ENCODE measurements around the gene COL8A2. TPM values are rescaled to one million over a fixed set of nuclear protein-coding genes. Genes with fewer than 3 reads are reported as not detected.
A peak's percentile ranks its signal among the peaks of the same experiment; 100 is the strongest.
"Not testable (repeated sequence)": the region's sequence is repeated elsewhere in the genome, so short reads cannot be mapped to it uniquely, and the experiment has no call there.

COL8A2 gene
- total and polyA plus RNA-seq, 4 donors: 17.4 to 48.5 (median 28.0) TPM

- WGBS, 2 donors: 76 to 78% methylated on average over 10 of the region's 10 CpGs
- no peaks in the 10 kb centered on the region for H3K27me3 ChIP-seq (ENCODE audit: control insufficient read depth in 1 of 2, insufficient read depth in 2 of 2, low read length in 1 of 2)
- no peak overlapping the region for H3K4me3 ChIP-seq (ENCODE audit: low read length in 2 of 2)
- no peak for ATAC-seq (ENCODE audit: low FRiP score)
- intact Hi-C loops (cut with DNase I): loop anchor here in 1 of 2 donors (10.0 kb wide), 1 partner anchor 225 kb away; the partner anchor contains the start of gene STK40
- no peaks in the 10 kb centered on the region for H3K36me3 ChIP-seq (ENCODE audit: control insufficient read depth in 1 of 2, insufficient read depth in 2 of 2, low read length in 1 of 2)
- H3K4me1 ChIP-seq (ENCODE audit: control insufficient read depth in 1 of 2, insufficient read depth in 2 of 2, low read length in 2 of 2): peaks cover 0 to 5% of the 10 kb centered on the region in 2 donors
- DNase-seq: peak in 1 of 2 donors; percentile 36
- H3K27ac ChIP-seq (ENCODE audit: low read depth in 1 of 2, low read length in 2 of 2): peak overlapping the region; percentile 17 to 84
- H3K9me3 ChIP-seq (ENCODE audit: control insufficient read depth, low read length): no peaks in the 10 kb centered on the region
These were observed 34.8 kb upstream of the COL8A2 start for GRCh38 chr1:36159614-36160387.

GRCh38 chr1:36158827-36159252, 33.8 kb upstream of the COL8A2 start:
- H3K4me3 ChIP-seq (ENCODE audit: low read length in 2 of 2); H3K36me3 ChIP-seq (ENCODE audit: control insufficient read depth in 1 of 2, insufficient read depth in 2 of 2, low read length in 1 of 2); H3K4me1 ChIP-seq (ENCODE audit: control insufficient read depth in 1 of 2, insufficient read depth in 2 of 2, low read length in 2 of 2); H3K27ac ChIP-seq (ENCODE audit: low read depth in 1 of 2, low read length in 2 of 2); DNase-seq; H3K27me3 ChIP-seq (ENCODE audit: control insufficient read depth in 1 of 2, insufficient read depth in 2 of 2, low read length in 1 of 2); H3K9me3 ChIP-seq (ENCODE audit: control insufficient read depth, low read length); ATAC-seq (ENCODE audit: low FRiP score): not testable (repeated sequence)
- WGBS, 2 donors: 83 to 84% methylated on average over 10 of the region's 10 CpGs
- intact Hi-C loops (cut with DNase I): loop anchor here in 1 of 2 donors (10.0 kb wide), 1 partner anchor 226 kb away; the partner anchor contains the start of gene STK40

- no peaks in the 10 kb centered on the region for H3K9me3 ChIP-seq (ENCODE audit: control insufficient read depth, low read length)
- ATAC-seq (ENCODE audit: low FRiP score) (no peak), DNase-seq (peak in 1 of 2 donors; percentile 62)
- H3K4me1 ChIP-seq (ENCODE audit: control insufficient read depth in 1 of 2, insufficient read depth in 2 of 2, low read length in 2 of 2): peaks cover 0 to 5% of the 10 kb centered on the region in 2 donors
- peak overlapping the region; percentile 99 for H3K4me3 ChIP-seq (ENCODE audit: low read length in 2 of 2)
- intact Hi-C loops (cut with DNase I): loop anchor here in 1 of 2 donors (10.0 kb wide), 1 partner anchor 227 kb away; the partner anchor contains the start of gene STK40
- WGBS, 2 donors: 28 to 35% methylated on average over 9 of the region's 9 CpGs
- H3K27me3 ChIP-seq (ENCODE audit: control insufficient read depth in 1 of 2, insufficient read depth in 2 of 2, low read length in 1 of 2): no peaks in the 10 kb centered on the region
- H3K27ac ChIP-seq (ENCODE audit: low read depth in 1 of 2, low read length in 2 of 2): peak overlapping the region; percentile 6 to 38
- H3K36me3 ChIP-seq (ENCODE audit: control insufficient read depth in 1 of 2, insufficient read depth in 2 of 2, low read length in 1 of 2): no peaks in the 10 kb centered on the region
These were observed 33.2 kb upstream of the COL8A2 start for GRCh38 chr1:36157973-36158826.

- Histone ChIP-seq H3K4me3 (ENCODE audit: low read length in 2 of 2) (peak overlapping the region; percentile 99), H3K27ac (ENCODE audit: low read depth in 1 of 2, low read length in 2 of 2) (peak overlapping the region; percentile 6 to 38), H3K4me1 (ENCODE audit: control insufficient read depth in 1 of 2, insufficient read depth in 2 of 2, low read length in 2 of 2) (peaks cover 0 to 5% of the 10 kb centered on the region in 2 donors), H3K9me3 (ENCODE audit: control insufficient read depth, low read length) (no peaks in the 10 kb centered on the region), H3K36me3 (ENCODE audit: control insufficient read depth in 1 of 2, insufficient read depth in 2 of 2, low read length in 1 of 2) (no peaks in the 10 kb centered on the region), H3K27me3 (ENCODE audit: control insufficient read depth in 1 of 2, insufficient read depth in 2 of 2, low read length in 1 of 2) (no peaks in the 10 kb centered on the region)
- intact Hi-C loops (cut with DNase I): loop anchor here in 1 of 2 donors (10.0 kb wide), 1 partner anchor 227 kb away; the partner anchor contains the start of gene STK40
- WGBS, 2 donors: 2% methylated on average over 6 to 9 of the region's 9 CpGs
- DNase-seq (no peak), ATAC-seq (ENCODE audit: low FRiP score) (peak; percentile 2)
These were observed 32.3 kb upstream of the COL8A2 start for GRCh38 chr1:36157115-36157903.

- Histone ChIP-seq H3K4me1 (ENCODE audit: control insufficient read depth in 1 of 2, insufficient read depth in 2 of 2, low read length in 2 of 2) (peaks cover 0 to 5% of the 10 kb centered on the region in 2 donors), H3K27me3 (ENCODE audit: control insufficient read depth in 1 of 2, insufficient read depth in 2 of 2, low read length in 1 of 2) (no peaks in the 10 kb centered on the region), H3K27ac (ENCODE audit: low read depth in 1 of 2, low read length in 2 of 2) (peak overlapping the region; percentile 97 to 98), H3K4me3 (ENCODE audit: low read length in 2 of 2) (peak overlapping the region; percentile 99), H3K9me3 (ENCODE audit: control insufficient read depth, low read length) (no peaks in the 10 kb centered on the region), H3K36me3 (ENCODE audit: control insufficient read depth in 1 of 2, insufficient read depth in 2 of 2, low read length in 1 of 2) (no peaks in the 10 kb centered on the region)
- intact Hi-C loops (cut with DNase I): loop anchor here in 1 of 2 donors (10.0 kb wide), 1 partner anchor 228 kb away; the partner anchor contains the start of gene STK40
- WGBS, 2 donors: 1% methylated on average over 39 to 69 of the region's 69 CpGs
- DNase-seq (peak; percentile 87 to 90), ATAC-seq (ENCODE audit: low FRiP score) (peak; percentile 68)
These were observed 31.5 kb upstream of the COL8A2 start for GRCh38 chr1:36156329-36157114.

GRCh38 chr1:36155408-36156328, 30.6 kb upstream of the COL8A2 start, which contains the start of gene MAP7D1:
Gene MAP7D1, plus strand, starts transcription at chr1:36156160. Its CDS starts 258 bp downstream, at chr1:36156418.
- Histone ChIP-seq H3K27me3 (ENCODE audit: control insufficient read depth in 1 of 2, insufficient read depth in 2 of 2, low read length in 1 of 2) (no peaks in the 10 kb centered on the region), H3K27ac (ENCODE audit: low read depth in 1 of 2, low read length in 2 of 2) (peak within 1 kb of the TSS; percentile 97 to 98), H3K4me1 (ENCODE audit: control insufficient read depth in 1 of 2, insufficient read depth in 2 of 2, low read length in 2 of 2) (peaks cover 0 to 4% of the 10 kb centered on the region in 2 donors), H3K9me3 (ENCODE audit: control insufficient read depth, low read length) (no peaks in the 10 kb centered on the region), H3K4me3 (ENCODE audit: low read length in 2 of 2) (peak within 1 kb of the TSS; percentile 99), H3K36me3 (ENCODE audit: control insufficient read depth in 1 of 2, insufficient read depth in 2 of 2, low read length in 1 of 2) (no peaks in the 10 kb centered on the region)
- WGBS, 2 donors: 0% methylated on average over 56 to 88 of the region's 88 CpGs
- DNase-seq: peak; percentile 94 to 96
- peak; percentile 81 for ATAC-seq (ENCODE audit: low FRiP score)
- intact Hi-C loops (cut with DNase I): loop anchor here in 1 of 2 donors (10.0 kb wide), 1 partner anchor 229 kb away; the partner anchor contains the start of gene STK40
